ENCODE results near the gene NAT8L. TPM values are rescaled to one million over a fixed set of nuclear protein-coding genes. Genes with fewer than 3 reads are reported as not detected.
"Not testable (repeated sequence)": the region's sequence is repeated elsewhere in the genome, so short reads cannot be mapped to it uniquely, and the experiment has no call there.

Gene NAT8L
- total and polyA plus RNA-seq, 4 experiments from 2014 or later = not detected

GRCh38 chr4:2027120-2027519 is 32.0 kb upstream of the NAT8L start:
- H3K4me1 ChIP-seq (ENCODE audit: insufficient read depth, low read length); H3K9me3 Mint-ChIP-seq; POLR2A ChIA-PET (ENCODE audit: partially characterized antibody); H3K4me1 Mint-ChIP-seq; H3K36me3 Mint-ChIP-seq; H3K4me3 ChIP-seq (ENCODE audit: low read length in 2 of 2); DNase-seq; H3K36me3 ChIP-seq (ENCODE audit: insufficient read depth, low read length); CTCF ChIA-PET (ENCODE audit: partially characterized antibody); H3K27ac ChIP-seq (ENCODE audit: low read depth, low read length); intact Hi-C loops (cut with micrococcal nuclease); H3K27ac Mint-ChIP-seq; H3K4me3 Mint-ChIP-seq; H3K9me3 ChIP-seq (ENCODE audit: control insufficient read depth in 1 of 2, low read length in 2 of 2); H3K27me3 ChIP-seq (ENCODE audit: insufficient read depth, low read length): not testable (repeated sequence)
- peaks cover 29 to 44% of the 10 kb centered on the region in 2 donors for H3K27me3 Mint-ChIP-seq

- H3K9me3 ChIP-seq (ENCODE audit: control insufficient read depth in 1 of 2, low read length in 2 of 2); H3K27ac ChIP-seq (ENCODE audit: low read depth, low read length); H3K27me3 ChIP-seq (ENCODE audit: insufficient read depth, low read length); DNase-seq; H3K4me3 ChIP-seq (ENCODE audit: low read length in 2 of 2); H3K36me3 ChIP-seq (ENCODE audit: insufficient read depth, low read length); H3K4me1 Mint-ChIP-seq; intact Hi-C loops (cut with micrococcal nuclease); H3K4me3 Mint-ChIP-seq; H3K4me1 ChIP-seq (ENCODE audit: insufficient read depth, low read length); H3K27ac Mint-ChIP-seq; CTCF ChIA-PET (ENCODE audit: partially characterized antibody); H3K9me3 Mint-ChIP-seq; H3K36me3 Mint-ChIP-seq: not testable (repeated sequence)
- POLR2A ChIA-PET (ENCODE audit: partially characterized antibody) = interaction anchor here (0.6 kb wide), 1 partner anchor 28 kb away, joined by 3 read pairs; the partner anchor contains the start of gene NAT8L
- H3K27me3 Mint-ChIP-seq = peaks cover 23 to 35% of the 10 kb centered on the region in 2 donors
These were observed 28.0 kb upstream of the NAT8L start for GRCh38 chr4:2031161-2031560.

- no peak overlapping the region for H3K4me3 ChIP-seq (ENCODE audit: low read length in 2 of 2)
- no peaks in the 10 kb centered on the region for H3K36me3 ChIP-seq (ENCODE audit: insufficient read depth, low read length)
- no peaks in the 10 kb centered on the region for H3K9me3 ChIP-seq (ENCODE audit: control insufficient read depth in 1 of 2, low read length in 2 of 2)
- Mint-ChIP-seq H3K27ac (no peak overlapping the region), H3K4me1 (peaks cover 0 to 7% (median 4%) of the 10 kb centered on the region in 4 donors), H3K27me3 (peaks cover 18 to 29% of the 10 kb centered on the region in 2 donors), H3K4me3 (no peak overlapping the region), H3K36me3 (no peaks in the 10 kb centered on the region), H3K9me3 (no peaks in the 10 kb centered on the region)
- intact Hi-C loops (cut with micrococcal nuclease) = no loop called here
- POLR2A ChIA-PET (ENCODE audit: partially characterized antibody) = no interaction called here
- no peak for DNase-seq
- H3K27ac ChIP-seq (ENCODE audit: low read depth, low read length) = no peak overlapping the region
- peaks cover 3% of the 10 kb centered on the region for H3K4me1 ChIP-seq (ENCODE audit: insufficient read depth, low read length)
- CTCF ChIA-PET (ENCODE audit: partially characterized antibody) = interaction anchor here (1.1 to 1.2 kb wide), 2 partner anchors 13 to 15 kb away, joined by 3 read pairs; no protein-coding TSS in a partner anchor
- no peaks in the 10 kb centered on the region for H3K27me3 ChIP-seq (ENCODE audit: insufficient read depth, low read length)
These were observed 22.8 kb upstream of the NAT8L start for GRCh38 chr4:2036327-2036726.

- Mint-ChIP-seq H3K4me1 (peaks cover 0 to 7% (median 4%) of the 10 kb centered on the region in 4 donors), H3K27me3 (peaks cover 18 to 29% of the 10 kb centered on the region in 2 donors), H3K36me3 (no peaks in the 10 kb centered on the region), H3K27ac (peak overlapping the region in 1 of 7 donors; percentile 70), H3K9me3 (no peaks in the 10 kb centered on the region), H3K4me3 (no peak overlapping the region)
- no peaks in the 10 kb centered on the region for H3K9me3 ChIP-seq (ENCODE audit: control insufficient read depth in 1 of 2, low read length in 2 of 2)
- ChIA-PET CTCF (ENCODE audit: partially characterized antibody) (interaction anchor here (1.1 to 1.2 kb wide), 2 partner anchors 12 to 15 kb away, joined by 3 read pairs; no protein-coding TSS in a partner anchor), POLR2A (ENCODE audit: partially characterized antibody) (no interaction called here)
- no peak overlapping the region for H3K27ac ChIP-seq (ENCODE audit: low read depth, low read length)
- peaks cover 7% of the 10 kb centered on the region for H3K4me1 ChIP-seq (ENCODE audit: insufficient read depth, low read length)
- DNase-seq = no peak
- H3K27me3 ChIP-seq (ENCODE audit: insufficient read depth, low read length) = no peaks in the 10 kb centered on the region
- intact Hi-C loops (cut with micrococcal nuclease) = no loop called here
- no peak overlapping the region for H3K4me3 ChIP-seq (ENCODE audit: low read length in 2 of 2)
- H3K36me3 ChIP-seq (ENCODE audit: insufficient read depth, low read length) = no peaks in the 10 kb centered on the region
These were observed 22.3 kb upstream of the NAT8L start for GRCh38 chr4:2036866-2037265.

GRCh38 chr4:2040391-2041238 is 18.5 kb upstream of the NAT8L start:
- Histone ChIP-seq H3K4me1 (ENCODE audit: insufficient read depth, low read length) (peaks cover 12% of the 10 kb centered on the region), H3K27ac (ENCODE audit: low read depth, low read length) (no peak overlapping the region), H3K27me3 (ENCODE audit: insufficient read depth, low read length) (no peaks in the 10 kb centered on the region), H3K9me3 (ENCODE audit: control insufficient read depth in 1 of 2, low read length in 2 of 2) (no peaks in the 10 kb centered on the region), H3K36me3 (ENCODE audit: insufficient read depth, low read length) (no peaks in the 10 kb centered on the region), H3K4me3 (ENCODE audit: low read length in 2 of 2) (peak overlapping the region in 1 of 2 donors; percentile 74)
- Mint-ChIP-seq H3K9me3 (no peaks in the 10 kb centered on the region), H3K4me1 (peaks cover 0 to 7% (median 5%) of the 10 kb centered on the region in 4 donors), H3K36me3 (no peaks in the 10 kb centered on the region), H3K4me3 (peak overlapping the region in 7 of 8 donors; percentile 33 to 77 (median 67)), H3K27me3 (peaks cover 9 to 16% of the 10 kb centered on the region in 2 donors), H3K27ac (no peak overlapping the region)
- intact Hi-C loops (cut with micrococcal nuclease) = loop anchor here (1.0 kb wide), 1 partner anchor 31 kb away; no protein-coding TSS in a partner anchor
- no peak for DNase-seq
- ChIA-PET POLR2A (ENCODE audit: partially characterized antibody) (interaction anchor here (1.4 kb wide), 1 partner anchor 31 kb away, joined by 9 read pairs; no protein-coding TSS in a partner anchor), CTCF (ENCODE audit: partially characterized antibody) (no interaction called here)

- no peaks in the 10 kb centered on the region for H3K27me3 ChIP-seq (ENCODE audit: insufficient read depth, low read length)
- intact Hi-C loops (cut with micrococcal nuclease) = loop anchor here (1.0 kb wide), 1 partner anchor 32 kb away; no protein-coding TSS in a partner anchor
- CTCF ChIA-PET (ENCODE audit: partially characterized antibody) = no interaction called here
These were observed 17.6 kb upstream of the NAT8L start for GRCh38 chr4:2041239-2042130.

More at GRCh38 chr4:2041239-2042130, 17.6 kb upstream of the NAT8L start:
- POLR2A ChIA-PET (ENCODE audit: partially characterized antibody) = interaction anchor here (1.4 kb wide), 1 partner anchor 32 kb away, joined by 9 read pairs; no protein-coding TSS in a partner anchor
- Mint-ChIP-seq H3K27me3 (peaks cover 9 to 17% of the 10 kb centered on the region in 2 donors), H3K4me3 (peak overlapping the region; percentile 72 to 85 (median 80)), H3K36me3 (no peaks in the 10 kb centered on the region), H3K4me1 (peaks cover 0 to 7% (median 5%) of the 10 kb centered on the region in 4 donors), H3K27ac (peak overlapping the region in 5 of 7 donors; percentile 35 to 75 (median 57)), H3K9me3 (no peaks in the 10 kb centered on the region)
- H3K9me3 ChIP-seq (ENCODE audit: control insufficient read depth in 1 of 2, low read length in 2 of 2) = no peaks in the 10 kb centered on the region
- DNase-seq = peak; percentile 77 to 80 (median 78)
- no peaks in the 10 kb centered on the region for H3K36me3 ChIP-seq (ENCODE audit: insufficient read depth, low read length)
- H3K27ac ChIP-seq (ENCODE audit: low read depth, low read length) = peak overlapping the region; percentile 26
- peaks cover 12% of the 10 kb centered on the region for H3K4me1 ChIP-seq (ENCODE audit: insufficient read depth, low read length)
- H3K4me3 ChIP-seq (ENCODE audit: low read length in 2 of 2) = peak overlapping the region; percentile 14 to 74
